NK-92 (cell line): Measurements from ENCODE around the gene SDHB.

Source experiments
- DNase-seq: peaks from one replicate; lab custom pipeline; 2025; ENCODE audit not compliant: unreplicated experiment; lab: John Stamatoyannopoulos, UW

Gene SDHB

GRCh38 chr1:17046334-17046657 is 7.5 kb downstream of the SDHB start:
- no peak for DNase-seq

- no peak for DNase-seq
Observed at GRCh38 chr1:17045634-17046333, 8.0 kb downstream of the SDHB start.

GRCh38 chr1:17045150-17045549 is 8.7 kb downstream of the SDHB start:
- DNase-seq: no peak

GRCh38 chr1:17043676-17044075 is 10.2 kb downstream of the SDHB start:
- DNase-seq: no peak

- no peak for DNase-seq
Observed at GRCh38 chr1:17040135-17040534, 13.7 kb downstream of the SDHB start.

- DNase-seq: no peak
Observed at GRCh38 chr1:17039522-17039921, 14.3 kb downstream of the SDHB start.

- DNase-seq: no peak
Observed at GRCh38 chr1:17033481-17033880, 20.4 kb downstream of the SDHB start.

GRCh38 chr1:17032741-17033140 is 21.1 kb downstream of the SDHB start:
- DNase-seq: no peak

GRCh38 chr1:17031436-17031835 is 22.4 kb downstream of the SDHB start:
- no peak for DNase-seq

- no peak for DNase-seq
Observed at GRCh38 chr1:17030206-17030605, 23.6 kb downstream of the SDHB start.

GRCh38 chr1:17028662-17029188 is 25.1 kb downstream of the SDHB start:
- DNase-seq: no peak

- no peak for DNase-seq
Observed at GRCh38 chr1:17027900-17028299, 25.9 kb downstream of the SDHB start.

- DNase-seq: no peak
Observed at GRCh38 chr1:17027403-17027802, 26.4 kb downstream of the SDHB start.

GRCh38 chr1:17024721-17025120 is 29.1 kb downstream of the SDHB start:
- no peak for DNase-seq

- DNase-seq: no peak
Observed at GRCh38 chr1:17023573-17023972, 30.3 kb downstream of the SDHB start.

GRCh38 chr1:17023102-17023501 is 30.7 kb downstream of the SDHB start:
- DNase-seq: no peak

GRCh38 chr1:17021896-17022295 is 31.9 kb downstream of the SDHB start:
- no peak for DNase-seq

GRCh38 chr1:17020502-17020901 is 33.3 kb downstream of the SDHB start:
- no peak for DNase-seq

- DNase-seq: no peak
Observed at GRCh38 chr1:17018849-17019248, 35.0 kb downstream of the SDHB start.

- DNase-seq: no peak
Observed at GRCh38 chr1:17017435-17017834, 36.4 kb downstream of the SDHB start.

GRCh38 chr1:17016317-17016661 is 37.5 kb downstream of the SDHB start:
- DNase-seq: no peak

- no peak for DNase-seq
Observed at GRCh38 chr1:17014671-17015567, 38.9 kb downstream of the SDHB start.
